HG03460 (cell line): ENCODE data around the gene RGL1.

Source experiments
- ATAC-seq: cut with Tn5 transposase; IDR thresholded peaks from one replicate; pipeline ENCODE4 v1.9.1; 2021; ENCODE audit not compliant: unreplicated experiment

The RGL1 gene

DNA sequence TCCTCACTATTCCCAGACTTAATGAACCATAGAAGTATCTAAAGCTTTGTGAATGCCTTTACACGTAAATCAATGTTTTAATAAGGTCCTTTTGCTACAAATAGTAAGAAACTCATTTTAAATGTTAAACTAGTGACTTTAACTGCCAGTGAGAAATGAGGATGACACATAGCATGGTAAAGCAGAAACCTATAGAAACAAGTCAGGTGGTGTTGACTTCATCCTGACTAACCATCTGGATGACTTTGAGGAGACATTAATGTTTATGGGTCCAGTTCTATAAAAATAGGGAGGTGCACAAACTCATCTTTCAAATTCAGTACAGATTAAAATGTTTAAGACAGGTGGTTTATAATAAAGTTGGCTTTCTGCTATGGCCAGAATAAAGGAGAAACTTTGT, 147.2 kb downstream of the RGL1 start:
- no peak for ATAC-seq

DNA sequence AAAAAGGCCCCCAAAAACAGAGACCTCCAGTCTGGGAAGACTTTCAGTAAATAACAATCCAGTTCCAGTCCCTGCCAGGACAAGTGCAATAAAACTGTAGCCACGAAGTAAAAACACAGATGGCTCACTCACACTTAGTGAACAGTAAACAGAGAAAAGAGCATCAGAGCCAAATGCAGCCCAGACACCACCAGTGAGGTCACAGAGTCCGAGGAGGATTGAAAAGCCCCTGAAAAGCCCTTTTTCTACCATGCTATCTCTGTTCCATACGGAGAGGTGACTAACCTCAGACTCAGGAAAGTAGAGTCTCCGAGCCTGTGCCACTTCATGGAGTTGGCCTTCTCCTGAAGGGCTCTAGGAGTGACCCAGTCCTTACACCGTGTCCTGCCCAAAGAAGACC, 148.1 kb downstream of the RGL1 start:
- no peak for ATAC-seq

DNA sequence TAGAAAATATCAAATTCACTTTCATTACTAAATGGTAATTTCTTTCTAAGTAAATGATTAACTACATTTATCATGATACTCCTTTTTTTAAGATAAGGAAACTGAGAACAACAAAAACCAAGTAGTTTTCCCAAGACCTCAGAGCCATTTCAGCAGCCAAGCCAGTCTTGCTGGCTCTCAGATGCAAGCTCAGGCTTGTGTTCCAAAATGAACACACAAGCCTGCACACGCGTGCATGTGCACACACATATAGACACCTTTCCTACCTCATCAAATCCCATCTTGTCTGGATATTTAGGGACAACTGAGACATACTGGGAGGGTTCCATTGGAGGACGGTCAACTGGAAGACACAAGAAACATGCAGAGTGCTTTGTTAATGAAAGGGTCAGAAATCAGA, 149.6 kb downstream of the RGL1 start:
- ATAC-seq, result no peak

DNA sequence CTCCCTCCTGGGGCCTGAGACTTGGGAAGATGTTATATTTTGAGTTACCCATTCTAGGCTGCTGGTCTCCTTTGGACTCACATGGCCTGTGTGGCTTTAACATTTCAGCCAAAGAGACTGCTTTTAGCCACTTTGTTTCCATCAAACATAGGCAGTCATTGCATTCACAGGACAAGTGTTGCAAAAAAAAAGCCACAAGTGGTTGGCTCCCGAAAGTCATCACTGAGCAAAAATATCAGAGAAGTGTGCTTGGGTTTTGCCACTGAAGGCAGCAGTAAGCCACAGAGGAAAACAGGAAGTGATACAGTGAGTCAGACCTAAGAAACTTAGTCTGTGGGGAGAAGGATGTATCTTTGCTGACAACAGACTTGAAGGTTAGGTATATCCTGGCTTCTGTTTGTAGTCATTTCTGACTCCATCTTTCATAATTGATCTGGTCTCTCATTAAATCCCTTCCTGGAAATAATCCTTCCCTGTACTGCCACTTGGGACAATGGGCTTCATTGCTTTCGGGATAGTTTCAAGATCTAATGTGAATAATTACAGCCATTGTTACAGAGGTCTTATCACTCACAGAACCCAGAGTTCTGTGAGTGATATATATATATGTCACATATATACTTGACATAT, 151.8 kb downstream of the RGL1 start:
- peak; percentile 99 for ATAC-seq

DNA sequence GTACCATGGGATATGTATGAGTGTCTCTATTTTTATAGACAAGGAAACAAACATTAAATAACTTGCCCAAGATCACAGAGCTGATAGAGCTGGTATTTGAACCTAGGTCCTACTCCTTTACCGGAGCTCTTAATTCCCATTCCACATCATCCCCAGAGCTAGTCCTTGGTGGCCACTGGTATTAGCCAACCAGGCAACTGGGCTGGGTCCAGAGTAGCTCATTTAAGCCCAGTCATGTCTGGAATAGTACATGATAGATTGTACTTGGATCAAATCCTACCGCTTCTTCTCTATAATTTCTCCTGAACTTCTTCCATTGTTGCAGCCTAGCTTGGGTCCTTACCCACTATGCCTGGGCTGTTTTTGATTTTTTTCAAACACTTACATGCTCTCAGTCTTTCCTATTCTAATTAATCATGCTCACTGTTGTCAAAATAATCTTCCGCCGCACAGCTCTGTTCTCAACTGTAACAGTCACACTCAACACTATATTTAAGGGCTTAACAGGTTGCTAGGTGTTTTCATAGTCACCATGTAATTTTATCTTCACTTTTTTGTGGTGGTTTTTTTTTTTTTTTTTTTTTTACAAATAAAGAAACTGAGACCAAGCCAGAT, 152.4 kb downstream of the RGL1 start:
- no peak for ATAC-seq

DNA sequence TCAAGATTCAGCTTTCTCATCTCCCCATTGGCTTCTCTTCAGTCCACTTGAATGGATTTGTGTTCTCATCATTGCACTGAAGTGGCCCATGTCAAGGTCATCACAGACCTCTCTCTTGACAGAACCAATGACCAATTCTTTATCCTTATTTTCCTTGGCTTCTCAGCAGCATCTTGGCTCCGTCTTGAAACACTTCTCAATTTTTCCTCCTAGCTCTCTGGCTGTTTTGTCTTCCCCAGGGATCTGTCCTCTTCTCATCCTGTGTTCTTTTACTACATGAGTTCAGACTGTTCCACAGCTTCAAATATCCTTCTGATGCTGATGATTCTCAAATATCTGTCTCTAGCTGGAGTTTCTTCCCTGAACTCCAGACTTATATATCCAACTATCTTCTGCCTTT, 154.0 kb downstream of the RGL1 start:
- no peak for ATAC-seq

DNA sequence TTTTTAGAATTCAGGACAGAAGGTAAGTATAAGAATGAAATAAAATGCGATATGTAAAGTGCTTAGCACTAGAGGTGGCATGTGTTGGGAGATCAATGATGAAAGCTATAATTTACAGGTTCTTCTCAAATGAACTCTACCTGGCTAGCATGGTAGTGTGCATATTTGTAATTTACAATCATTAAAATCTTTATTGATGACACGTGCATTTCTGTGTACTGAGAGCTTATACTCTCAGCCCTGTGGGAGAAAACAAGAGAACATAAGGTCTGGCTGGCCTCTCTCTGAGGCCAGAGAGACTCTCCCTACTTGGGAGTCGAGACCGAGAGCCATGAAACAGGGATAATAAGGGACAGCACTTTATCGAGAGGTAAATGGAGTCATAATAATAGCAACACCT, 156.2 kb downstream of the RGL1 start:
- ATAC-seq, result no peak

DNA sequence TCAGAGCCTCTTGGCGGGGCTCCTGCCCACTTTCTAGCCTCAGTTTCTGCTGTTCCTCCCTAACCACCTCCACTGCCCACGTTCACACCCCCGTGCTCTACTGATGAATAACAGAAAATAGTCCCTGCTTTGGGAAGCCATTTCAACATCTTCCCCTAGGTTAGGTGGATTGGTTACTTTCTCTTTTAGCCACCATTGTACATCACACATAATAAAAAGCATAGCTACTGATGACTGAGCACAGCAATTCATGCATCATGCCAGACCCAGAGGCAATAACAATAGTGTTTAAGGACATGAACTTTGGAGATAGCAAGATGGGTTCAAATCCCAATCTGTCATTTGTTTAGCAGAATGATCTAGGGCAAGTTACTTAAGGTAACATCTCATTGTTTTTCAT, 158.0 kb downstream of the RGL1 start:
- no peak for ATAC-seq

DNA sequence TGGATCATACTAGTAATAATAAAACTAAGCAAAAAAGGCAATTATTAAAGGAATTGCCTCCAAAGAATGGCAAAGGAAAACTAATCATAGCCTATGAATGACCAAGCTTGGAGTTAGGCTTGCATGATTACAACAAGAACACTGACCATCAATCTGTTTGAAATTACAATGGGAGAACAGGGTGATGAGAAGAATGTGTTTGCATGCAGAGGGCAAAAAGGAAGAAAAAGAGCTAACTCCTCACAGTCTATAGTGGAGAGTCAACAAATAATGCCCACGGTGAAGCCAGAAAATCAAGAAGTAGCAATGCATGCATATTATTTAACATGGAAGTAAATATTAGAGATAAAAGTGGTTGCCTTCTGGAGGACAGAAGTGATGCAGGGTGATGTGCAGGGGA, 160.8 kb downstream of the RGL1 start:
- ATAC-seq, result no peak

DNA sequence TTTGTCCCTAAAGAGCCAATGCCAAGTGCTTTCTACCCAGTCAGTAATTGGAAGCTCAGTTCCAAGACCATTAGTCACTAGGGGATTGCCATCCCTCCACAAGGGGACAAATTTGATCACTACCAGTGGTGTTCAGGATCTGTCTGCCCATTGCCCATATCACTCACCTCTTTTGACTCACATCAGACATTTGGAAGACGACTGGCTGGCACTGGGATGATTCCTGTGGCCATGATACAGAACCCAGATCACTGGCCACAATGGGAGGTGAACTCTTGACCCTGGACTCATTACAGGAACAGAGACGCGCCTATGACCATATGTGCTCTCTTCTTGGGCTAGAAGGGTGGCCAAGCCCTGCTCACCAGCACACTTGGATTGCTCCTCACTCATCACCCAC, 161.6 kb downstream of the RGL1 start:
- ATAC-seq, result no peak

DNA sequence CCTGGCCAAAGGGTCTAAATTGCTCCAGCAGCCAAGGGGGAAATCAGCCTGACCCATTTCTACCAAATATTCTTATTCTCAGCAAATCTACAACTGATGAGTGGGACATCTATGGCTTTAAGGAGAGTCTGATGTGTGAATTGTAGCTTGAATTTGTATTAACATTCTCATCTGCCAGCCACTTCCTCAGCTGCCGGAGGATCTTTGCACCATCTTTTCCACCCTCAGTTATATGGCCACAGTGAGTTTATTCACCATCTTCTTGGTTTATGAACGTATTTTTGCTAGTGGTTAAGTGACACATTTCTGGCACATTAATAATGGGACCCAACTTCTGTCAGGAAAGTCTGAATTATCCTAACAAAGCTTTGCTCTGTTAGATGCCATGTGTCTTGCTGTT, 163.0 kb downstream of the RGL1 start:
- ATAC-seq, result no peak

DNA sequence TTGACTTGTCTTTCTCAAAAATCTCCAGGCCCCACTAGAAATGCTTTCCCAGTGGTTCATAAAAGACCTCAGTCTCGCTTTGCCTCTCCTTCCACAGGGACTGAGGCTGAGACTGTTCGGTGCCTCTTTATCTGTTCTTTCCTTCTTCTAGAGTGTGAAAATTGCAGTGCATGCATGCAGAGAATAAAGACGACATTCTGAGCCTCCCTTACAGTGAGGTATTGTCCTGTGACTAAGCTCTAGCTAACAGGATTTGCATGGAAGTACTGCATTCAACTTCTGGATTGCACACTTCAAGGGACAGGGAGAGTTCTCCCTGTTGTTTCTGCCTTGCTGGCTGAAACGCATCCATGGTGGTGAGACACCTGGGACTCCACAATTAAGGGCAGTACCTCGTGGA, 163.5 kb downstream of the RGL1 start:
- ATAC-seq, result no peak

DNA sequence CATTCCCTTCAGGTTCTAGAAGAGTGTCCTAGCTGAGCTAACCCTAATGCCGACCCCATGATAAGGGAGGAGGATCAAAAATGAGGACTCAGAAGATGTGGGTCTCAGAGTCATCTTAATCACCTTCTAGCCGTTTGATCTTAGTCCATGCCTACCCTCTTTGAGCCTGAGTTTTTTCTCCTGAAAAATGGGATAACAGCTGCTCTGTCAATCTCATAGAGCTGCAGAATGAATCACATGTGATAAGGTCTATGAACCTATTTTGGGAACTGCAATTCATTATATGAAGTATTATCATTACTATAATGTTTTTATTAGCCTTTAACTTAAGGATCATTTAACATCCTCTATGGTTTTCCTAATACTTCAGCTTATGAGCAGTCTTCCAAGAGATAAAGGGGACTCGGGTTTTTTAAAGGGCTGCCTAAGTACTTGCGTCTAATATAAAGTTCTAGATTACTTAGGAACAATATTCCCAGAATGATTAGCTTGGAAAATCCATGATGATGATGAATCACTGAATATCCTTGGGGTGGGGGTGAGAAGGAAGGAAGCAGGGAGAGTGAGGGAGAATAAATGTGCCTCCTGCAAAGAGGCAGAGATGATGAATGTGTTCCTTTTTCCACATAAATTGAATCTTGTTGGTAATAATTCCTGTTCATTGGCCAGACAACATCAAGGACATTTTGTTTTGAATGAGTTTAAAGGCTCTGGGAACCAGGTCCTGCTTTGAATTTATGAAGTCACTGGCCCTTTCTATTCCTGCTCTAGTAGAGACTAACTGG, 165.8 kb downstream of the RGL1 start:
- no peak for ATAC-seq

DNA sequence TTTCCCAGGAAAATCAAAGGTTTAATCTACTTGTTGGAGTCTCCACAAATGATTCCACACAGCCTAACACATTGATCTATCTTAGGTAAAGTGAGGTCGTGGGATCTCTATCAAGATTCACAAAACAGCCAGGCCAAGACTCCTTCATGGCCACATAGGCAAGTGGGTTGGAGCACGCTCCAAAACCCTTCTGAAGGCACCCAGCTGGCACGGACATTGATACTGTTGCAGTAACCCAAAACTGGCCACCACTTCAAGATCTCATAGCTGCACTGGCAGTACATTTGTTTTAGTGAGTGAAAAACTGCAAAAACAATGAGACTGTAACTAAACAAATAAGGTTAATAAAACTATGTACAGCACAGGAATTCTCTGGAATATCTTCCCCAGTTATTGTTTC, 170.7 kb downstream of the RGL1 start:
- no peak for ATAC-seq

DNA sequence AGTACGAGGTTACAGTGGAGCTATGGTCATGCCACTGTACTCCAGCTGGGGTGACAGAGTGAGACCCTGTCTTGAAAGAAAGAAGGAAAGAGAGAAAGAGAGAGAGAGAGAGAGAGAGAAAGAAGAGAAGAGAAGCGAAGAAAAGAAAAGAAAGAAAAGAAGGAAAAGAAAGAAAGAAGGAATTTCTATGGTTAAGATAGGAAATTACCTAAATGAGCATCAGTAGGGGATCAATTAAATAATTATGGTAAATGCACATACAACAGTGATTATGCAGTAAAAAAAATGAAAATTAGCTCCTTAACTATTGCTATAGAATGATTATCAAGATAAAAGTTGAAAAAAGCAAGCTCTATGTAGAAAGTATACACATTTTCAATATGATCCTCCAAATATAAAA, 172.8 kb downstream of the RGL1 start:
- ATAC-seq, result no peak
